ENCODE data around the gene CHRNA7.

The CHRNA7 gene

GRCh38 chr15:32041294-32041693 lies 11.0 kb downstream of the CHRNA7 start:
- Histone ChIP-seq H3F3A (ENCODE audit: low read depth) (no peaks in the 10 kb centered on the region), H4K20me1 (ENCODE audit: insufficient read depth, low read length, poor library complexity, severe bottlenecking) (no peaks in the 10 kb centered on the region), H3K4me1 (ENCODE audit: insufficient read depth, low read length, poor library complexity, severe bottlenecking) (no peaks in the 10 kb centered on the region), H3K27me3 (ENCODE audit: insufficient read depth, low read length, poor library complexity, severe bottlenecking) (no peaks in the 10 kb centered on the region), H3K9me2 (replicated peaks; ENCODE audit: low read depth, low read length) (no peaks in the 10 kb centered on the region), H3K9me3 (ENCODE audit: insufficient read depth, low read depth, low read length) (no peaks in the 10 kb centered on the region), H3K4me3 (ENCODE audit: low read length, poor library complexity, severe bottlenecking) (no peak overlapping the region), H3K36me3 (ENCODE audit: insufficient read depth, low read length) (no peaks in the 10 kb centered on the region), H3K9ac (ENCODE audit: low read depth, low read length, poor library complexity, severe bottlenecking) (no peak overlapping the region), H2AFZ (ENCODE audit: low read length) (no peak overlapping the region), H3K79me2 (ENCODE audit: insufficient read depth, low read length) (no peaks in the 10 kb centered on the region), H3K4me2 (ENCODE audit: low read depth, low read length, poor library complexity, severe bottlenecking) (no peak overlapping the region)
- TF ChIP-seq CTCF (conservative IDR thresholded peaks at IDR 0.05; ENCODE audit: low read length) (no peak), EZH2phosphoT487 (IDR thresholded peaks at IDR 0.05; ENCODE audit: borderline replicate concordance) (no peak)

GRCh38 chr15:32042269-32042972 lies 12.1 kb downstream of the CHRNA7 start:
- Histone ChIP-seq H3K4me1 (ENCODE audit: insufficient read depth, low read length, poor library complexity, severe bottlenecking) (no peaks in the 10 kb centered on the region), H3F3A (ENCODE audit: low read depth) (no peaks in the 10 kb centered on the region), H3K9me3 (ENCODE audit: insufficient read depth, low read depth, low read length) (no peaks in the 10 kb centered on the region), H3K9me2 (replicated peaks; ENCODE audit: low read depth, low read length) (no peaks in the 10 kb centered on the region), H2AFZ (ENCODE audit: low read length) (no peak overlapping the region), H3K9ac (ENCODE audit: low read depth, low read length, poor library complexity, severe bottlenecking) (no peak overlapping the region), H3K27me3 (ENCODE audit: insufficient read depth, low read length, poor library complexity, severe bottlenecking) (no peaks in the 10 kb centered on the region), H4K20me1 (ENCODE audit: insufficient read depth, low read length, poor library complexity, severe bottlenecking) (no peaks in the 10 kb centered on the region), H3K4me3 (ENCODE audit: low read length, poor library complexity, severe bottlenecking) (no peak overlapping the region), H3K79me2 (ENCODE audit: insufficient read depth, low read length) (no peaks in the 10 kb centered on the region), H3K36me3 (ENCODE audit: insufficient read depth, low read length) (no peaks in the 10 kb centered on the region), H3K4me2 (ENCODE audit: low read depth, low read length, poor library complexity, severe bottlenecking) (no peak overlapping the region)
- no peak for TF ChIP-seq EZH2phosphoT487 (IDR thresholded peaks at IDR 0.05; ENCODE audit: borderline replicate concordance)

- Histone ChIP-seq H3K4me2 (ENCODE audit: low read depth, low read length, poor library complexity, severe bottlenecking) (no peak overlapping the region), H3K9ac (ENCODE audit: low read depth, low read length, poor library complexity, severe bottlenecking) (no peak overlapping the region), H3K36me3 (ENCODE audit: insufficient read depth, low read length) (no peaks in the 10 kb centered on the region), H2AFZ (ENCODE audit: low read length) (no peak overlapping the region), H3F3A (ENCODE audit: low read depth) (no peaks in the 10 kb centered on the region), H4K20me1 (ENCODE audit: insufficient read depth, low read length, poor library complexity, severe bottlenecking) (no peaks in the 10 kb centered on the region), H3K4me1 (ENCODE audit: insufficient read depth, low read length, poor library complexity, severe bottlenecking) (no peaks in the 10 kb centered on the region), H3K9me2 (replicated peaks; ENCODE audit: low read depth, low read length) (no peaks in the 10 kb centered on the region; the same call in 1 of the 2 replicates), H3K4me3 (ENCODE audit: low read length, poor library complexity, severe bottlenecking) (no peak overlapping the region), H3K79me2 (ENCODE audit: insufficient read depth, low read length) (no peaks in the 10 kb centered on the region), H3K9me3 (ENCODE audit: insufficient read depth, low read depth, low read length) (peaks cover 3% of the 10 kb centered on the region; the same call in 1 of the 2 replicates), H3K27me3 (ENCODE audit: insufficient read depth, low read length, poor library complexity, severe bottlenecking) (no peaks in the 10 kb centered on the region)
- TF ChIP-seq EZH2phosphoT487 (IDR thresholded peaks at IDR 0.05; ENCODE audit: borderline replicate concordance) = no peak
- TF ChIP-seq CTCF (conservative IDR thresholded peaks at IDR 0.05; ENCODE audit: low read length) = no peak
These were observed 23.4 kb downstream of the CHRNA7 start for GRCh38 chr15:32053719-32054118.
